Activated CD4-positive, alpha-beta T cell treated with anti-CD3 and anti-CD28 coated beads for 4 hours (primary cell): ENCODE results near the gene PYGB.

Source experiments
- DNase-seq, 2 donors: peaks; one replicate each; pipeline ENCODE4 v3.0.0-alpha.2; 2020

Gene PYGB

DNA sequence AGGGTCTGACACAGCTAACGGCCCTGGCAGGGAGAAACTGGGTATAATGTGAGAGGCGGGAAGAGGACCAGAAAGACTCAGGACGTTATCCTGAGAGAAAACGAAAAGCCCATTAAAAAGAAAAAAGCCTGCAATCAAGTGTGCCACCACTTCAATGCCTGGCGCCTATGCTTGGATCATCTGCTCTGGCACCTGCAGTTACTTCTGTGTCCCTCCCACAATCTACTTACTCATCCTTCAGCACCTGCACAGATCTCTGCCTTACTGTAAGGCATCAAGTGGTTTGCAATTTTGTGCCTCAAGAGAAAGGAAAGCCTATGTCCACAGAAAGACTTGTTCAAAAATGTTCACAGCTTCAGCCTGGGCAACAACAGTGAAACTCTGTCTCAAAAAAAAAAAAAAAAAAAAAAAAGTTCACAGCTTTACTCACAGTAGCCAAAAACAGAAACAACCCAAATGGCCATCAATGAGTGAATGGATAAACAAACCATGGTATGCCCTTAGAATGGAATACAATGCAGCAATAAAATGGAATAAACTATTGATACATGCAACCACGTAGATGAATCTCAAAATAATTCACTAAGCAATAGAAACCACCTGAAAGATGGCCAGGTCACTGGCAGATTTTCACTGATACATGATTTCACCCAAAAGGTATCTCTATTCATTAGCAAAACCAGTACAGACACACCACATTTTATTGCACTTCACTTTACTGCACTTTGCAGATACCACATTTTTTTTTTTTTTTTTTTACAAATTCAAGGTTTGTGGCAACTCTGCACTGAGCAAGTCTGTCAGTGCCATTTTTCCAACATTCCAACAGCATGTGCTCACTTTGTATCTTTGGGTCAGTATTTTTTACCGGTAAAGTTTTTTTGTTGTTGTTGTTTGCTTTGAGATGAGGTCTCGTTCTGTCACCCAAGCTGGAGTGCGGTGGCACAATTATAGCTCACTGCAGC lies 94.1 kb downstream of the PYGB start:
- DNase-seq: no peak

- DNase-seq: no peak
Measured at GRCh38 chr20:25344634-25345033, 96.7 kb downstream of the PYGB start.

DNA sequence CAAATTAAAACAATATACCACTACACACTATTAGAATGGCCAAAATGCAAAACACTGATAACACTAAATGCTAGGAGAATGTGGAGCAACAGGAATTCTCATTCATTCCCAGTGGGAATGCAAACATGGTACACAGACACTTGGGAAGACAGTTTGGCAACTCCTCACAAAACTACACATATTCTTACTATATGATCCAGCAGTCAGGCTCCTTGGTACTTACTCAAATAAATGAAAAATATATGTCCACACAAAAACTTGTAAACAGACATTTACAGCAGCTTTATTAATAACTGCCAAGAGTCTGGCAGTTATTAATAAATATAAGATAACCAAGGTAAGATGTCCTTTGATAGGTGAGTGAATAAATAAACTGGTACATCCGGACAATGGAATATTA lies 97.8 kb downstream of the PYGB start:
- no peak for DNase-seq

GRCh38 chr20:25346349-25346748 lies 98.5 kb downstream of the PYGB start:
- no peak for DNase-seq
